HepG2 (cell line): ENCODE results near the gene TARDBP. TPM values are rescaled to one million over a fixed set of nuclear protein-coding genes. Genes with fewer than 3 reads are reported as not detected.

Source experiments
- AHDC1 ChIP-seq: sonication (generic); formaldehyde crosslinking; IDR thresholded peaks from 2 replicates; pipeline ENCODE4 v1.5.1; 2020; ENCODE audit warnings: mild to moderate bottlenecking, missing genetic modification reagents, borderline replicate concordance
- CREBL2 ChIP-seq: sonication (generic); formaldehyde crosslinking; IDR thresholded peaks from 2 replicates; pipeline ENCODE4 v1.8.1; 2023; ENCODE audit warnings: missing genetic modification reagents, mild to moderate bottlenecking, borderline replicate concordance
- ETS1 ChIP-seq: sonication (generic); formaldehyde crosslinking; IDR thresholded peaks from 2 replicates; pipeline ENCODE4 v1.4.0; 2020; ENCODE audit warnings: missing genetic modification reagents
- FOXC1 ChIP-seq: sonication (generic); formaldehyde crosslinking; IDR thresholded peaks from 2 replicates; pipeline ENCODE4 v1.8.0; 2022; ENCODE audit warnings: mild to moderate bottlenecking, missing genetic modification reagents, borderline replicate concordance
- MYNN ChIP-seq: sonication (generic); formaldehyde crosslinking; IDR thresholded peaks from 2 replicates; pipeline ENCODE4 v1.4.0; 2020; ENCODE audit warnings: mild to moderate bottlenecking, low read depth, missing genetic modification reagents
- PITX1 ChIP-seq: sonication (generic); formaldehyde crosslinking; IDR thresholded peaks from 2 replicates; pipeline ENCODE4 v1.5.1; 2020; ENCODE audit warnings: mild to moderate bottlenecking, missing genetic modification reagents
- PREB ChIP-seq: sonication (generic); formaldehyde crosslinking; IDR thresholded peaks from 2 replicates; pipeline ENCODE4 v1.4.0; 2020; ENCODE audit warnings: missing genetic modification reagents
- RELA ChIP-seq: sonication (generic); formaldehyde crosslinking; IDR thresholded peaks from 2 replicates; pipeline ENCODE4 v1.4.0; 2020; ENCODE audit warnings: missing genetic modification reagents
- ZBTB10 ChIP-seq: sonication (generic); formaldehyde crosslinking; IDR thresholded peaks from 2 replicates; pipeline ENCODE4 v1.4.0; 2020; ENCODE audit warnings: missing genetic modification reagents, borderline replicate concordance
- ZBTB7B ChIP-seq: sonication (generic); formaldehyde crosslinking; IDR thresholded peaks from 2 replicates; pipeline ENCODE4 v1.4.0; 2020; ENCODE audit warnings: missing genetic modification reagents
- ZMYM3 ChIP-seq: sonication (generic); formaldehyde crosslinking; IDR thresholded peaks from 2 replicates; pipeline ENCODE4 v1.5.1; 2020; ENCODE audit warnings: mild to moderate bottlenecking, missing genetic modification reagents
- ZNF235 ChIP-seq: sonication (generic); formaldehyde crosslinking; IDR thresholded peaks from 2 replicates; pipeline ENCODE4 v1.8.1; 2023; ENCODE audit warnings: mild to moderate bottlenecking, missing genetic modification reagents, borderline replicate concordance
- ZNF354B ChIP-seq: sonication (generic); formaldehyde crosslinking; IDR thresholded peaks from 2 replicates; pipeline ENCODE4 v1.8.0; 2022; ENCODE audit warnings: mild to moderate bottlenecking, missing genetic modification reagents
- ZNF850 ChIP-seq: sonication (generic); formaldehyde crosslinking; conservative IDR thresholded peaks from 2 replicates; pipeline ENCODE4 v1.9.0; 2021; ENCODE audit warnings: mild to moderate bottlenecking, missing genetic modification reagents
- polyA plus RNA-seq, 8 experiments: library from polyadenylated mRNA; depleted of rRNA in 3 of 8; stranded (reverse) in 7 of 8; unstranded in 1 of 8; fragments of >200 nt; fragmentation: Illumina TruSeq in 4 of 8; extraction: Trizol in 4 of 8; gene quantifications; 2 replicates each; pipeline versions ENCODE4 v1.2.1 to v1.2.3, GENCODE V29; 2011 to 2016; ENCODE audit warnings: low read depth in 4 of 8, missing spikeins in 1 of 8, mixed read lengths in 1 of 8; ENCODE audit not compliant: insufficient read depth in 1 of 8
- total RNA-seq, 5 experiments: library from RNA; depleted of rRNA; stranded (reverse); fragments of >200 nt; fragmentation: Illumina TruSeq; extraction: Trizol; gene quantifications; 2 replicates each; pipeline ENCODE4 v1.2.3, GENCODE V29; 2016; ENCODE audit warnings: low read depth in 1 of 5

TARDBP gene
- total and polyA plus RNA-seq, 2 of the 13 experiments (the other 11 are each of a cell fraction or from before 2014, with no cell fraction given) = 62.4 to 93.0 TPM

GRCh38 chr1:11059155-11059967, 46.9 kb downstream of the TARDBP start (continued):
- no peak for TF ChIP-seq AHDC1 (CRISPR knock-in tag)
- peak; percentile 38; the same call in 1 of the 2 replicates for TF ChIP-seq ZBTB10
- 0 out of 2 replicates have a peak, but pooled peaks have one; percentile 19 for TF ChIP-seq ZNF235 (CRISPR knock-in tag)
- TF ChIP-seq ZNF850 (CRISPR knock-in tag) = no peak
- no peak for TF ChIP-seq RELA (CRISPR knock-in tag)
- no peak for TF ChIP-seq ZMYM3
- no peak for TF ChIP-seq PITX1 (CRISPR knock-in tag)
- TF ChIP-seq ZNF354B (CRISPR knock-in tag) = no peak
- TF ChIP-seq ETS1 (CRISPR knock-in tag) = no peak
- TF ChIP-seq PREB (CRISPR knock-in tag) = no peak
- TF ChIP-seq ZBTB7B = no peak; the same call in 1 of the 2 replicates
- no peak for TF ChIP-seq CREBL2 (CRISPR knock-in tag)
- 0 out of 2 replicates have a peak, but pooled peaks have one; percentile 51 for TF ChIP-seq FOXC1 (CRISPR knock-in tag)
- no peak for TF ChIP-seq MYNN (CRISPR knock-in tag)
